SK-N-SH (cell line): ENCODE results near the gene BCAT1. TPM values are rescaled to one million over a fixed set of nuclear protein-coding genes. Genes with fewer than 3 reads are reported as not detected.

ENCODE experiments used
- CTCF ChIA-PET: fragments of 300-600, 350-600 bp; formaldehyde crosslinking; extraction: SDS; loops from one replicate; lab custom pipeline; 2021; lab: Yijun Ruan, JAX
- POLR2A ChIA-PET: fragments of 350-600 bp; sonication (Branson Sonifier 250); formaldehyde crosslinking; extraction: SDS; loops from one replicate; lab custom pipeline; 2020; ENCODE audit warnings: antibody characterized with exemption, inconsistent platforms; lab: Yijun Ruan, JAX
- DNase-seq: peaks from one replicate; pipeline ENCODE4 v3.0.0; 2012
- H2AFZ ChIP-seq: fragments of 200-600 bp; sonication (generic); 2 replicates; pipeline ENCODE4 v1.8.1; 2016; ENCODE audit warnings: antibody characterized with exemption, mild to moderate bottlenecking, low read depth
- H3F3A ChIP-seq: fragments of 200-600 bp; sonication (generic); replicated peaks from 2 replicates; pipeline ENCODE3; 2016; ENCODE audit warnings: antibody characterized with exemption, mild to moderate bottlenecking; ENCODE audit not compliant: insufficient read depth
- H3K27ac ChIP-seq, 2 experiments: fragments of 200-500 bp in 1 of 2; fragments of 200-600 bp in 1 of 2; sonication (Bioruptor generic) in 1 of 2; sonication (generic), shearing (Covaris generic) in 1 of 2; 2 replicates each; pipeline versions ENCODE4 v1.5.1 to v1.6.1; 2014 to 2016; ENCODE audit warnings: low read depth in 2 of 2, inconsistent platforms in 1 of 2, low read length in 1 of 2, mild to moderate bottlenecking in 1 of 2, mixed read lengths in 1 of 2
- H3K27me3 ChIP-seq: fragments of 200-600 bp; sonication (generic), shearing (Covaris generic); 2 replicates; pipeline ENCODE4 v1.6.1; 2016; ENCODE audit warnings: mixed run types; ENCODE audit not compliant: insufficient read depth
- H3K36me3 ChIP-seq, 2 experiments: fragments of 200-500 bp in 1 of 2; fragments of 200-600 bp in 1 of 2; sonication (Bioruptor generic) in 1 of 2; sonication (generic) in 1 of 2; replicated peaks in 1 of 2; 2 replicates each; pipeline versions ENCODE3 to v1.5.1; 2014 to 2016; ENCODE audit warnings: low read length in 1 of 2, mild to moderate bottlenecking in 1 of 2; ENCODE audit not compliant: insufficient read depth in 2 of 2, control insufficient read depth in 1 of 2
- H3K4me1 ChIP-seq, 2 experiments: fragments of 200-500 bp in 1 of 2; fragments of 200-600 bp in 1 of 2; sonication (Bioruptor generic) in 1 of 2; sonication (generic), shearing (Covaris generic) in 1 of 2; 2 replicates each; pipeline versions ENCODE4 v1.5.1 to v1.6.1; 2014 to 2016; ENCODE audit warnings: low read depth in 1 of 2, low read length in 1 of 2, mixed run types in 1 of 2; ENCODE audit not compliant: insufficient read depth in 2 of 2, control insufficient read depth in 1 of 2
- H3K4me2 ChIP-seq: fragments of 200-600 bp; sonication (generic), shearing (Covaris generic); 2 replicates; pipeline ENCODE4 v1.6.1; 2017; ENCODE audit warnings: mixed run types
- H3K4me3 ChIP-seq, 2 experiments: fragments of 200-500 bp in 1 of 2; fragments of 200-600 bp in 1 of 2; sonication (Bioruptor generic) in 1 of 2; sonication (generic), shearing (Covaris generic) in 1 of 2; 2 replicates each; pipeline versions ENCODE4 v1.5.1 to v1.8.1; 2014 to 2016; ENCODE audit warnings: low read depth in 2 of 2, inconsistent platforms in 1 of 2, low read length in 1 of 2, mild to moderate bottlenecking in 1 of 2, mixed read lengths in 1 of 2, moderate library complexity in 1 of 2
- H3K79me2 ChIP-seq: fragments of 200-600 bp; sonication (generic); 2 replicates; pipeline ENCODE4 v1.8.1; 2017; ENCODE audit warnings: mild to moderate bottlenecking; ENCODE audit not compliant: insufficient read depth
- H3K9ac ChIP-seq: fragments of 200-600 bp; sonication (generic); 2 replicates; pipeline ENCODE4 v1.6.1; 2017; ENCODE audit warnings: mixed run types
- H3K9me2 ChIP-seq: fragments of 200-600 bp; sonication (generic); 2 replicates; pipeline ENCODE4 v1.6.1; 2017; ENCODE audit warnings: mixed run types
- H3K9me3 ChIP-seq: fragments of 200-600 bp; sonication (generic); 2 replicates; pipeline ENCODE4 v1.6.1; 2017; ENCODE audit warnings: mixed run types, mild to moderate bottlenecking, moderate library complexity
- H4K20me1 ChIP-seq: fragments of 200-600 bp; sonication (generic); 2 replicates; pipeline ENCODE4 v1.6.1; 2017; ENCODE audit warnings: mild to moderate bottlenecking, mixed run types; ENCODE audit not compliant: insufficient read depth
- FOSL2 ChIP-seq: IDR thresholded peaks from 2 replicates; pipeline ENCODE4 v1.4.0; 2012; ENCODE audit warnings: low read depth, mild to moderate bottlenecking, moderate library complexity, borderline replicate concordance
- FOXJ3 ChIP-seq: sonication (generic); formaldehyde crosslinking; IDR thresholded peaks from 2 replicates; pipeline ENCODE4 v1.5.1; 2020; ENCODE audit warnings: mild to moderate bottlenecking, missing genetic modification reagents
- FOXM1 ChIP-seq: IDR thresholded peaks from 2 replicates; pipeline ENCODE4 v1.4.0; 2012; ENCODE audit warnings: low read depth, mild to moderate bottlenecking
- GABPA ChIP-seq: IDR thresholded peaks from 2 replicates; pipeline ENCODE4 v1.4.0; 2012; ENCODE audit warnings: low read depth, mild to moderate bottlenecking
- GATA2 ChIP-seq: sonication (generic); formaldehyde crosslinking; IDR thresholded peaks from 2 replicates; pipeline ENCODE4 v1.5.0; 2020; ENCODE audit warnings: mild to moderate bottlenecking, missing genetic modification reagents
- MEF2A ChIP-seq: IDR thresholded peaks from 2 replicates; pipeline ENCODE4 v1.4.0; 2012; ENCODE audit warnings: low read depth, borderline replicate concordance
- NFIC ChIP-seq: IDR thresholded peaks from 2 replicates; pipeline ENCODE4 v1.4.0; 2012; ENCODE audit warnings: borderline replicate concordance
- POLR2AphosphoS5 ChIP-seq: IDR thresholded peaks from 2 replicates; pipeline ENCODE4 v1.6.1; 2012; ENCODE audit warnings: low read depth, low read length
- REST ChIP-seq: IDR thresholded peaks from 2 replicates; pipeline ENCODE4 v1.6.1; 2012; ENCODE audit warnings: mild to moderate bottlenecking, low read depth, low read length, moderate library complexity
- SIN3A ChIP-seq: IDR thresholded peaks from 2 replicates; pipeline ENCODE4 v1.6.1; 2012; ENCODE audit warnings: low read depth, mild to moderate bottlenecking, low read length, moderate library complexity, borderline replicate concordance
- SMC3 ChIP-seq: IDR thresholded peaks from 2 replicates; pipeline ENCODE4 v1.6.1; 2012; ENCODE audit warnings: low read depth, low read length, improper control_type of control experiment
- USF2 ChIP-seq: fragments of 150-350 bp; IDR thresholded peaks from 2 replicates; pipeline ENCODE4 v1.6.1; 2017; ENCODE audit warnings: antibody characterized with exemption, low read length, low read depth, borderline replicate concordance
- YY1 ChIP-seq: IDR thresholded peaks from 2 replicates; pipeline ENCODE4 v1.4.0; 2012; ENCODE audit warnings: low read depth, mild to moderate bottlenecking
- ZBTB33 ChIP-seq: IDR thresholded peaks from 2 replicates; pipeline ENCODE4 v1.4.0; 2012; ENCODE audit warnings: low read depth, borderline replicate concordance
- WGBS: methylation state at CpG from one replicate; pipeline ENCODE4 v1.1.6; 2017; ENCODE audit warnings: low lambda C conversion rate; 5-methylcytosine and 5-hydroxymethylcytosine counted together
- polyA plus RNA-seq, 3 experiments: library from polyadenylated mRNA; depleted of rRNA; stranded (reverse); fragments of >200 nt; gene quantifications; 2 replicates each; pipeline ENCODE4 v1.2.3, GENCODE V29; 2012
- TF ChIP-seq, protein P1 (sequence below): IDR thresholded peaks from 2 replicates; pipeline ENCODE4 v1.4.0; 2012; ENCODE audit warnings: low read depth, borderline replicate concordance

Gene BCAT1
- polyA plus RNA-seq, 1 of the 3 experiments (the other 2 are of a cell fraction) = 7.7 TPM

DNA sequence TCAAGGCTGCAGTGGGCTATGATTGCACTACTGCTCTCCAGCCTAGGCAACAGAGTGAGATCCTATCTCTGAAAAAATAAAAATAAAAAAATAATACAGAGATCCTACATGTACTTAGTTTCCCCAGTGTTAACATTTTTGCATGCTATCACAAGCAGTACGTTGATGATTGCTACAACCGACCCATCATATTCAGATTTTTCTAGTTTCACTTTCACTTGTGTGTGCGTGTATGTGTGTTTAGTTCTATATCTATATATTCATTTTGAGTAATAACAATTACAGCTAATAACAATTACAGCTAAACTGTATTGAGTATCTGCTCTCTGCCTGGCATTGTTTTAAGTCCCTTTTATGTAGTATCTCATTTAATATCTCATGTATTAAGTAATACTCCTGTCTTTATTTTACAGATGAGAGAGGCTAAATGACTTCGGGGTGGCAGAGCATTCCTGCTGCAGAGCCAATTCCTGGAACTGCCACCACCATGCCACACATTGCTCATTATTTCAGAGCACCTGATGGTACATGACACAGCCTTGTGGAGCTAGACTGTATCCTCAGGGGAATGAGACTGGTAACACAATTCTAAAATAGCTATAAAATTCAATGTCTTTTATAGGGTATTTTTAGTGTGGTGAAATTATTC, 153.1 kb downstream of the BCAT1 start:
- ChIA-PET CTCF (interaction anchor here (0.7 kb wide), 1 partner anchor 43 kb away, joined by 3 read pairs; no protein-coding TSS in a partner anchor), POLR2A (no interaction called here)
- peaks cover 0 to 2% of the 10 kb centered on the region in 2 experiments; a peak in 2 of 4 replicates for H3K4me1 ChIP-seq
- no peaks in the 10 kb centered on the region for H3K9me2 ChIP-seq
- WGBS = 70% methylated on average over 4 of the region's 4 CpGs
- H3K9me3 ChIP-seq = no peaks in the 10 kb centered on the region
- no peaks in the 10 kb centered on the region for H3K36me3 ChIP-seq
- H3K4me2 ChIP-seq = no peak overlapping the region
- H3K79me2 ChIP-seq = no peaks in the 10 kb centered on the region
- H3K27me3 ChIP-seq = no peaks in the 10 kb centered on the region
- H3F3A ChIP-seq = no peaks in the 10 kb centered on the region
- DNase-seq = no peak
- no peak overlapping the region for H3K27ac ChIP-seq
- no peak overlapping the region for H3K9ac ChIP-seq
- H2AFZ ChIP-seq = peak overlapping the region; percentile 56
- no peaks in the 10 kb centered on the region for H4K20me1 ChIP-seq
- H3K4me3 ChIP-seq = no peak overlapping the region
- TF ChIP-seq SMC3 = no peak
- TF ChIP-seq REST = no peak
- TF ChIP-seq, protein P1, sequence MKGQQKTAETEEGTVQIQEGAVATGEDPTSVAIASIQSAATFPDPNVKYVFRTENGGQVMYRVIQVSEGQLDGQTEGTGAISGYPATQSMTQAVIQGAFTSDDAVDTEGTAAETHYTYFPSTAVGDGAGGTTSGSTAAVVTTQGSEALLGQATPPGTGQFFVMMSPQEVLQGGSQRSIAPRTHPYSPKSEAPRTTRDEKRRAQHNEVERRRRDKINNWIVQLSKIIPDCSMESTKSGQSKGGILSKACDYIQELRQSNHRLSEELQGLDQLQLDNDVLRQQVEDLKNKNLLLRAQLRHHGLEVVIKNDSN = no peak
- TF ChIP-seq MEF2A = no peak
- TF ChIP-seq FOXJ3 = no peak
- no peak for TF ChIP-seq FOXM1
- TF ChIP-seq YY1 = no peak
- TF ChIP-seq FOSL2 = no peak
- TF ChIP-seq USF2 = no peak
- no peak for TF ChIP-seq NFIC
- no peak for TF ChIP-seq GABPA
- no peak for TF ChIP-seq SIN3A
- no peak for TF ChIP-seq ZBTB33
- no peak for TF ChIP-seq POLR2AphosphoS5
- no peak for TF ChIP-seq GATA2 (CRISPR knock-in tag)
